IPS DF 4.7 (cell line): ENCODE results near the gene MEMO1.
A peak's percentile ranks its signal among the peaks of the same experiment; 100 is the strongest.
"Not testable (repeated sequence)": the region's sequence is repeated elsewhere in the genome, so short reads cannot be mapped to it uniquely, and the experiment has no call there.

Experiments used
- DNase-seq: peaks from one replicate; pipeline ENCODE4 v3.0.0-alpha.2; 2013; ENCODE audit warnings: low spot score; ENCODE audit errors: extremely low read depth

Gene MEMO1

DNA sequence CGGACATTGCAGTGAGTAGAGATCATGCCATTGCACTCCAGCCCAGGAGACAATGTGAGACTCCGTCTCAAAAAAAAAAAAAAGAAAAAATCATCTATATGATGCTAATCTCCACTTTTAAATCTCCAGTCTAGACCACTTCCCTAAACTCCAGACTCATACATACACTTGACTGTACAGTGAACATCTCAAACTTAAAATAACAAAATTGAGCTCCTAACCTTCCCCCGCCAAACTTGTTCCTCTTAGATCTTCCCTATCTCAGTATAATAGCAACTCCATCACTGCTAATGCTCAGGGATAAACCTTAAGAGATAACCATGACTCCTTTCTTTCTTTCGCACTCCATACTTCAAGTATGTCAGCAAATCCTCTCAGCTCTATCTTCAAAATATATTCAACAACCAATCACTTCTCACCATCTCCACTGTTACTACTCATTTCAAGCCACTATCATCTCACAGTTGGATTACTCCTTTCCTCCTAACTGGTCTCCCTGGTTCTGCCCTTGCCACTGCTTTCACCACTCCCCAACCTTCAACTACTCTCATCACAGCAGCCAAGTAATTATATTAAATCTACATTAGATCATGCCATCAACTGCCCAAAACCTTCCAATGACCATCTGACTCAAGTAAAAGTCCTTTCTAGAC is 12.0 kb downstream of the MEMO1 start:
- DNase-seq, result no peak

DNA sequence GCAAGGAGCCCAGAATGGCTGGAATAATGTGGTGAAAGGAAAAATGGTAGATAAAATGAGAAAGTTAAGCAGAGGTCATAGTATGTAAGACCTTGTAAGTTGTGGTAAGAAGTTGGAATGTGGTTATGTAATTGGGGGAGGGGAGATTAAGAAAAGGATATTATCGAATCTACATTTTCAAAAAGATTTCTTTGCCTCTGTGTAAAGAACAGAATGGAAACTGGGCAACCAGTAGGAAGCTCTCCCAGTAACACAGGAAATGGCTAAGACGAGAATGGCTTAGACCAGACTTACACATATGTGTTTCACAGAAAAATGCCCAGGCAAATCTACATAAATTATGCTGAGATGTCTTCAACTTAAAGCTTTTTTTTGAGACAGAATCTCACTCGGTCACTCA is 13.2 kb downstream of the MEMO1 start:
- no peak for DNase-seq

DNA sequence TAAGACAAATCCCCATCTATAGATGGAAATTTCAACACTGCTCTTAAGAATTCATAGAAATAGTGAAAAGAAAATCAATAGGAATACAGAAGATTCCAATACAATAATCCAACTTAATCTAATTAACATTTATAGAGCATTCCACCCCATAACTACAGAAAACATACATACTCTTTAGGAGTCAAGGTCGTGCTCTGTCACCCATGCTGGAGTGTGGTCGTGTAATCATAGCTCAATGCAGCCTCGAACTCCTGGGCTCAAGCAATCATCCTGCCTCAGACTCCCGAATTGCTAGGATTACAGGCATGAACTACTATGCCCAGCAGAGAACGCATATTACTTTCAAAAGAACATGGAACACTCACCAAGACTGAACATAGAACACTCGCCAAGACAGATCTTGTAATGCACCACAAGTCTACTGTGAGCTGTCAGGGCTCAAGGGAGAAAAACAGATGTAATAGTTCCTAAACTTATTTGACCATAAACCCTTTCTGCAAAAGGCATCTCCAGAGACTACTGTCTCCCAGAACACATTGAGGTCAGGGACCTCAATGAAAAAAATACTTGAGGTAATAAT is 14.1 kb downstream of the MEMO1 start:
- no peak for DNase-seq

DNA sequence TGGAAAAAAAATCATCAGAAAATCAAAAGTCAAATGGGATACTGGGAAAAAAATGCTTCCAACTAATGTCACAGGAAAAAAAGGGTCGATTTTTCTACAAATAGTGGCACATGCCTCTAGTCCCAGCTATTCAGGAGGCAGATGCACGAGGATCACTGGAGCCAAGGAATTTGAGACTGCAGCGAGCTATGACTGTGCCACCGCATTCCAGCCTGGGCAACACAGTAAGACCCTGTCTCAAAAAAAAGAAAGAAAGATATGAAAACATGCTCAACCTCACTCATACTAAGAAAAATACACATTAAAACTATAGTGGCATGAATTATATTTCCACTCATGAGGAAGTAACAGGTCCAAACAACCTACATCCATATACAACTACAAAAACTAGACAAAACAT is 17.9 kb downstream of the MEMO1 start:
- DNase-seq, result no peak

DNA sequence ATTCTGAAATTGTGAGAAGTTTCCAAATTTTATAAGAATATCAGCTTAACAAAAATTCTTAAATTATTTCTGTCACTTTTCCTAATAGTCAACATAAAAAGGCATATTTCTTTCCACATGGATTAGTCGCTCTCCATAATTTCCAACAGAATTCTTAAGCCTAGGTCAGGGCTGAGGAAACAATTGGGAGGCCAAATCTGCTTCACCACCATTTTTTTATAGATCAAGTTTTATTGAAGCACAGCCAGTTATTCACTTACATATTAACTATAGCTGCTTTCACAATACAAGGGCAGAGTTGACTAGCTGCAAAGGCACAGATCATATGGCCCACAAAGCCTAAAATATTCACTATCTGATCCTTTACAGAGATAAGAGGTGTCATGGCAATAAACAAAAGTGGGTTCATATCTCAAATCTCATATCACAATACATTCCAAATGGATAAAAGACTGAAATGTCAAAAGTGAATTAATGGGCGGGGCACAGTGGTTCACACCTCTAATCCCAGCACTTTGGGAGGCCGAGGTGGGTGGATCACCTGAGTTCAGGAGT is 18.7 kb downstream of the MEMO1 start:
- DNase-seq, result no peak

DNA sequence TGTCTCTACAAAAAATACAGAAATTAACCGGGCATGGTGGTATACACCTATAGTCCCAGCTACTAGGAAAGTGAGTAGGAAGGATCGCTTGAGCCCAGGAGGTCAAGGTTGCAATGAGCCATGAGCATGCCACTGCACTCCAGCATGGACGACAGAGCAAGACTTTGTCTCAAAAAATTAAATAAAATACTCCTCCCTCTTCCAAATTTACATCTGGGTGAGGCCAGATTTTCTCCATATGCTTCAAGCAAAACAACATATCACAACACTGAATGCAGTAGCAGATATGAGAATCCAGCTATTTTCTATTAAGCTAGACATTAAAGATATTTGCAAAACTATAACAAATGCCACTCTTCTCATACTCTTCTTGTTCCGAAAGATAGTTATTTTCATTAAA is 20.9 kb downstream of the MEMO1 start:
- no peak for DNase-seq

DNA sequence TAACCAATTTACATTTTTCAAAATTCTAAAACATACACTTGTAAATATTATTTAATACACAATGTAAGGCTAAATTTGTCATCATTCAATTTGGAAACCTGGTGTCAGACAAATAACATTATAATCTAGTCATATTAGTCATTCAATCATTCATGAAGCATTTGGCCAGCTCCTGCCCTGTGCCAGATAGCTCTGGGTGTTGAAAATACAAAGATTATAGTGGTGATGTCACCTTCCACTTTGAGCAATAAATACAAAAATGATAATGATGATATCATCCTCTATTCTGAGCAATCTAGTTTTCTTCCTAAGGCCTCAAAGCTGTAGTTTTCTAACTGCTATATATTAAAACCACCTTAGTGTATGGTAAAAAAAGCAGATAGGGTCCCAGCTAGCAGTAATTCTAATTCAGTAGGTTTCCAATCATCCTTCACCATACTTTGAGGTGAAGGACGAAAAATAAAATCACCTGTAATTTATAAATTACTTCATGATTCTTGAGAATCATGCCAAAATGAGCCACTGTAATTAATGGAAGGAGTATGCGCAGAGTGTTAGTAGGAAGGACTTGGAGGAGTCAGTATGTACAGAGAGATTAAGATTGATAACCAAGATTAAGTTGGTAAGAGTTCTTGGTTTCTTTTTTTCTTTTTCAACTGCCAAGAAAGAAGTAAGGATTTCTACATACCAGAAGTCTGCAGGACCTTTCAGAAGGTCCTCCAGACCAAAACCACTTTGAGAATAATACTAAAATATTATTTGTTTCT is 23.2 kb downstream of the MEMO1 start:
- no peak for DNase-seq

DNA sequence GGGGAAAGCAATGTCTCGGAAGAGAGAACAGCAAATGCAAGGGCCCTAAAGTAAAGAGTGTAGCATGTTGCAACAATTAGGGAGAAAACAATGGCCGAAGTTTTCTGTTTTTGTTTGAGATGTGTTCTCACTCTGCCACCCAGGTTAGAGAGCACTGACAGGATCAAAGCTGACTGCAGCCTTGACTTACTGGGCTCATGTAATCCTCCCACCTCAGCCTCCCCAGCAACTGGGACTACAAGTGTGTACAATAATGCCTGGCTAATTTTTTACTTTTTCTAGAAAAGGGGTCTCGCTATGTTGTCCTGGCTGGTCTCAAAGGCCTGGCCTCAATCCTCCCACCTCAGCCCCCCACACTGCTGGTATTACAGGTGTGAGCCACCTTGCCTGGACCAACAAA is 23.9 kb downstream of the MEMO1 start:
- DNase-seq, result no peak

DNA sequence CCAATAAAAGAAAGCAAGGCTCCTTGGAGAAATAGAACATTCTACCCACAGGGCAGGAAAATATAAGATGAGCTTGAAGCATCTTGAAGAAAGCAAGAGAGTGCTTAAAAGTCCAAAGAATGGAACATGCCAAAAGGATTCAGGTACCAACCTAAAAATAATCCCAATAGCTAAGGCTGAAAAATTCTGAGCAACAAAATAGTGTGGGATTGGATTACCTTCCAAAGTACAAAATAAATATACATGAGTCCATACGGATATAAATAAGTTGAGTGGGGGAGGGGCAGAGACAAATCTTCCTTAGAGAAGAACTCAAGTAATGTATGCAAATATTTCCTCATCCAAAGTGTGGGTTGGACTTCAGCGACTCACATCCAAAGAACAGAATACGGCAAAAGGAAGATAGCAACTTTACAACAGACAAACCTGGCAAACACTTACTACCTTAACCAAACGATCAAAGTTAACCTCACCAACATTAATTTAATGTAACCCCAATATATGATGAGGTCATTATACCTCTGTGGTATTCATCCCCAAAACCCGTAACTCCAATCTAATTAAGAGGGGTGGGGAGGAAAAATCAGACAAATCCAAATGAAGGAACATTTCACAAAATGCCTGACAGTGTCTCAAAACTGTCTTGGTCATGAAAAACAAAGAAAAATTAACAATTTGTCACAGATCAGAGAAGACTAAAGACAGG is 26.9 kb downstream of the MEMO1 start:
- DNase-seq, result no peak

DNA sequence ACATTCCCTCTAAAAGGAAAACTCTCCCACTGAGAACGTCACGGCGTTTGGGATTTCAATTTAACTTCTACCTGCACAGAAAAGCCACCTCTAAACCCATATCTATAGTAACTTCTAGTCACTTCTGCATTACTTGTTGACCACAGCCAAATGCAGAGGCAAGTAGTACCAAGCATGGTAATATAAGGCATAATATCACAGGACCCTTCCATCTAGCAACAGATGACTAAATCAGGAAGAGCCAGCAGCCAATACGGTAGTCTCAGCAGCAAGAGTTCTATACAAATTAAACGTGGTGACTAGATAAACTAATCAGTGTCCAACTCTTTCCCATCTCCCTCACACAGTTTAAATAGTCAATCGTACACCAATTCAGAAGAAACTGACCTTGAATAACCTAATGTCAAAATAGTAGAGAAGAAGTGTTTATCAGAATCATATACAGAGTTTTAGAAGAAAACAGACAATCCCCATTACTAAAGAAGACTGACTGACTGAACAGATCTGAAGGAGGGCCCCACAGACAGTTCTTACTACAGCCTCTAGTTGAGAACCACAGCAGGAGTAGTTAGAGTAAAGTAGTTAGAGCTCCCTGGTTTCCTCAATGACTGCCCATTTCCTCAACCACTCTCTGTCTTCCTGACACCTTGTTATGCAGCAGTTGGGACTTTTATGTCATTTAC is 30.0 kb downstream of the MEMO1 start:
- DNase-seq, result peak; percentile 16

DNA sequence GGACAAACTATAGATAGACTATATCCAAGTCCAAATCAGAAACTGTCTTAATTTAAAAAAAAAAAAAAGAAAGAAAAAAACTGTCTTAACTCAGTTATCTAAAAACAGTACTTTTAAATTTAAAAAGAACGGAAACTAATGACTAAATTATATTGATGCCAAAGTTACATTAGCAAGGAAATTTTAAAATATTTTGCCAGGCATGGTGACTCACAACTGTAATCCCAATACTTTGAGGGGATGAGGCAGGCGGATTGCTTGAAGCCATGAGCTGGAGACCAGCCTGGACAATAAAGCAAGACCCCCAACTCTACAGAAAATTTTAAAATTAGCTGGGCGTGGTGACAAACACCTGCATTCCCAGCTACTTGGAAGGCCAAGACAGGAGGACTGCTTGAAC is 30.9 kb downstream of the MEMO1 start:
- DNase-seq, result no peak

DNA sequence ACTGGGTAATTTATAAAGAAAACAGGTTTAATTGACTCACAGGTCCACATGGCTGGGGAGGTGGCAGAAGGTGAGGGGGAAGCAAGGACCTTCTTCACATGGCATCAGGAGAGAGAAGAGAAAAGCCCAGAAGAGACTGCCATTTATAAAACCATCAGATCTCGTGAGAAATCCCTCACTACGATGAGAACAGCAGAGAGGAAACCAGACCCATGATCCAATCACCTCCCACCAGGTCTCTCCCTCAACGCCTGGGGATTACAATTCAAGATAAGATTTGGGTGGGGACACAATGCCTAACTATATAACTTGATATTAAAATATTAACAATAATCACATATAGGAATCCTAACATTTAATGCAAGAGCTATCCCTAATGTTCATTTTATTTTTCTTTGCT is 31.8 kb downstream of the MEMO1 start:
- DNase-seq, result no peak

DNA sequence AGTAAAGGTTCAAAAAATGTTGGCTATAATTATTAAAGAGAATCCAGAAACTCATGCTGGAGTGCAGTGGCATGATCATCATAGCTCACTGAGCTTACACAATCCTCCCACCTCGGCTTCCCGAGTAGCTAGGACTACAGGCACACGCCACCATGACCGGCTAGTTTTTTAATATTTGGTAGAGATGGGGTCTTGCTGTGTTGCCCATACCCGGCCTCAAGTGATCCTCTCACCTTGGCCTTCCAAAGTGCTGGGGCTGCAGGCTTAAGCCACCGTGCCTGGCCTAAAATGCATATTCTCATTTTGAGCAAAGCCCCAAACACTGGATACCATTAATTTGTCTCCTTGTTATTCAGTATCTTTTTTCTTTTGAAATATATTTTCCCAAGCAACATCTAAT is 32.4 kb downstream of the MEMO1 start:
- no peak for DNase-seq

DNA sequence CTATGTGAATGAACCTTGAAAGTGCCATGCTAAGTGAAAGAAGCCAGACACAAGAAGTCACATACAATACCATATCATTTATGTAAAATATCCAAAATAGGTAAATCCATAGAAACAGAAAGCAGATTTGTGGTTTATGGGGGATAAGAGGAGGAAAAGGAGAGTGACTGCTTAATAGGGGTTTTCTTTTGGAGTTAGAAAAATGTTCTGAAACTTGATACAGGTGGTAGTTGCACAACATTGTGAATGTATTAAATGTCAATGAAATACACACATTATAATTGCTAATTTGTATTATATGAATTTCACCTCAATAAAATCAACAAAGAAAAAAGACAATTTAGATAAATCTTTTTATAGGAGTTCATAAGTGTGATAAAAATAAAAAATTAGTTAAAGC is 37.1 kb downstream of the MEMO1 start:
- DNase-seq, result no peak

DNA sequence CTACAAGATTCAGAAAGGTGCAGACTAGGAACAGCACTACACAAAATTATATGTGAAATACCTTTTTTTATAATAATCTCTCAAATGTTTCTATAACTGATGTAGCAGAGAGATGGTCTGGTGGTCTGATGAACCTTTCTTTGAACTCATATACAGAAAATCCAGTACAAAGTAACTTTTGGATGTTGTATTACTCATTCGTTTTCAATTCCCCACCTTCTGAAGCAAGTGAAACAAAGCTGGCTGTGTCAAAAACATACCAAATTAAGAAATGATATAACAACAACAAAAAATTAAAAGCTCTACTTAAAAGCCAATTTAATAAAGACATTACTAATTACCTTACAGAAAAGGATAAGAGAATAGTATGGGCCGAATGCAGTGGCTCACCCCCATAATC is 38.7 kb downstream of the MEMO1 start:
- no peak for DNase-seq

DNA sequence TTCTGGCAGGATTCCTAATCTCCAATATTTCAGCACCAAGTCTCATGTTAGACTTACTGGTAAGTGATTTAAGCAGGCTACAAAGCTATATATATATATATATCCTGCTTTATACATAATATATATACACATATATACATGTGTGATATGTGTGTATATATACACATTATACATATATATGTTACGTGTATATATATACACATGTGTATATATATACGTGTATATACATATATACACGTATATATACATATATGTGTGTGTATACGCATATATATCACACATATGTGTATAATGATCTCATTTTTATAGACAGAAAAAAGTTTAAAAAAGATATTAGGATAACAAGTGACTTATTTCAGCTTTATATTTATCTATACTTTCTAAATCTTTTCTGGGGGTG is 41.6 kb downstream of the MEMO1 start:
- DNase-seq, result no peak

DNA sequence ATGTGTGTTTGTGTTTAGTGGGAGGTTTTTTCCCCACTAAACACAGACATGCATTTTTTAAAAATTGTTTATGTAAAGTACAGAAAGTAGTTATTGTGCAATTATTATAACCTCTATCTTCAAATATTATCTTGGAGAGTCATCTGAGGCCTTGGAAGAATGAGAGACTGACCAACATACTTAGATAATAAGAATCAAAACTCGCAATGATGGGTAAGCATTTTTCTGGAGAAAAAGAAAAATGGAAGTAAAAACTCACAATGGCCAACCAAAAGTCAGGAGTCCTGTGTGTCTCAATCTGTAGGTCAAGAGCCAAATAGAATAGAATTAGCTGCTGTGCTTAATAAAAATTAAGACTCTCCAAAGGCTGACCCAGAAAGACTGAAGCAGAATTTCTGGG is 43.0 kb downstream of the MEMO1 start:
- no peak for DNase-seq

DNA sequence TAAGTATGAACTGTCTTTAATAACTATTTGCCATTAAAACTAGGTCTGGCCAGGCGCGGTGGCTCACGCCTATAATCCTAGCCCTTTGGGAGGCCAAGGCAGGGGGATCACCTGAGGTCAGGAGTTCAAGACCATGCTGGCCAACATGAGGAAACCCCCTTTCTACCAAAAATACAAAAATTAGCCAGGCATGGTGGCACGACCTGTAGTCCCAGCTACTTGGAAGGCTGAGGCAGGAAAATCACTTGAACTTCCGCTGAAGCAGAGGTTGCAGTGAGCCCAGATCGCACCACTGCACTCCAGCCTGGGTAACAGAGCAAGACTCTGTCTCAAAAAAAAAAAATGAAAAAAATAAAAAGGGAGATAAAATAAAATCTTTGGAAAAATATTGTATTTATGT is 44.4 kb downstream of the MEMO1 start:
- DNase-seq, result not testable (repeated sequence)

DNA sequence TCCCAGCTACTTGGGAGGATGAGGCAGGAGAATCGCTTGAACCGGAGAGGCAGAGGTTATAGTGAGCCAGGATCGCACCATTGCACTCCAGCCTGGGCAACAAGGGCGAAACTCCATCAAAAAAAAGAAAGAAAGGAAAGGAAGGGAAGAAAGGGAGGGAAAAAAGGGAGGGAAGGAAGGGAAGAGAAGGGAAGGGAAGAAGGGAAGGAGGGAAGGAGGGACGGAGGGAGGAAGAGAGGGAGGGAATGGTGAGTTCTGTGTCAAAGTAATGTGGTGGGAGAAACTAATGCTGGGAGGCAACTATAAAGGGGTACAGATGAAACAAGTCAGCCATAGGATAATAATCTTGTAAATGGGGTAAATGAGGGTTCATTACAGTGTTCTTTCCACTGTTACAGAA is 45.7 kb downstream of the MEMO1 start:
- no peak for DNase-seq

DNA sequence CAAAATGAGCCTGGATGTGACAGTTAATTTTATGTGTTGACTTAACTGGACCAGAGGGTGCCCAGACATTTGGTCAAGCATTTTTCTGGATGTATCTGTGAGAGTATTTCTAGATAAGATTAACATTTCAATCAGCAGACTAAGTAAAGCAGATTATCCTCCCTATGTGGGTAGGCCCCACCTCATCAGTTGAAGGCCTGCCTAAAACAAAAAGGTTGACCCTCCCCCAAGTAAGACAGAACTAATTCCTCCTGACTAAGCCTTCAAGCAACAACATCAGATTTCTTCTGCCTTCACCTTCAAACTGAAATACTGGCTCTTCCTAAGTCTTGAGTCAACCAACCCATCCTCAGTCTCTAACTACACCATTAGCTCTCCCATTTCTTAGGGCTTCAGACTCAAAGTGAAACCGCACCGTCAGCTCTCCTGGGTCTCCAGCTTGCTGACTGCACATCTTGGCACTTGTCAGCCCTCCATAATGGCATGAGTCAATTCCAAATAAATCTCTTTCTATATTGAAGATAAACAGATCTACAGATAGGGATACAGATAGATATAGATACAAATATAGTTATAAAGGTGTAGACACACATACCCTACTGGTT is 47.9 kb downstream of the MEMO1 start:
- DNase-seq, result no peak

DNA sequence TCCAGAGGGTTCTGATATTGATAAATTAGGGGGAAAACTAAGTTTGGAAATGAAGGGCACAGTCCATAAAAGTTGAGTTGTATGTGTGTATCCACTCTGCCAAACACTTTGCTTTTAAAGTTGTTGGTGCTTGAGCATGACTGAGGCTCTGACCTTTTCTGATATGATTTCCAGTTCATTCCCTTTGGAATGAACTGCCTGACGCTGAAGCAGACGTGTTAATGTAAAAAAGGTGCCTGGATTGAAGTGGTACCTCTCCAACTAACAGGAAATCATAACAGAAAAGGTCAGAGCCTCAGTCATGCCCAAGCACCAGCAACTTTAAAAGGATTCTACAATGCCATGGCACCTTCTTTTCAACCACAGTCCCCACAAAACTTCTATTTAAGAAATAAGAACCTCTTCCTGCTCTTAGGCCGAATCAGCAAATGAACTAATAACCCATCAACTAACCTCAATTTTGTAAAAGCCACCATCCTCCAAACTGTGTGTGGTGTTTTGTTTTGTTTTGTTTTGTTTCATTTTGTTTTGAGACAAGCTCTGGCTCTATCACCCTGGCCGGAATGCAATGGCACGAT is 52.6 kb downstream of the MEMO1 start:
- no peak for DNase-seq
